ENCODE data around the gene SLC35F2. TPM values are rescaled to one million over a fixed set of nuclear protein-coding genes. Genes with fewer than 3 reads are reported as not detected.
A peak's percentile ranks its signal among the peaks of the same experiment; 100 is the strongest.

Gene SLC35F2
- total RNA-seq, 1 experiment from 2014 or later = 135 TPM

- Histone ChIP-seq H3K27ac (ENCODE audit: low read length) (no peak overlapping the region), H3K36me3 (ENCODE audit: insufficient read depth, low read length) (peaks cover 61% of the 10 kb centered on the region)
- DNase-seq = peak; percentile 96
Measured at GRCh38 chr11:107799218-107799859, 59.2 kb downstream of the SLC35F2 start.

DNA sequence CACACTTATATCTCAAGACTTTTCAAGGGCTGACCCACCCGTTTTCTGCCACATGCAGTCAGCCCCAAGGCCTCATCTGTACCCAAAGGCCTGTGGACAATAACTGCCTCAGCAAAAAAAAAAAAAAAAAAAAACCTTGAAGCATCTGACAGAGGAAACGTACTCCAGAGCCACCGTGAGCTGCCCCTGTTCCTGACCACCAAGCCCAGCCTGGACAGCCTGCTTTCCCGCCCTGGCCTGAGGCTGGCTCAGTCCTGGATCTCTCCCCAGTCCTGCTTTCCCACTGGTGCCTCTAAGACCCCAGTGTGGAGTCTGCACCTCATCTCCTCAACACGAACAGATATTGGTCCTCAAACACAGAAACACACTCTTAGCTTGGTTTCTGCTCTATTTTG lies 66.5 kb downstream of the SLC35F2 start:
- no peaks in the 10 kb centered on the region for H3K27me3 ChIP-seq (ENCODE audit: low read length)
- no peaks in the 10 kb centered on the region for H3K4me1 ChIP-seq (ENCODE audit: low read length)
- no peak for DNase-seq
- no peaks in the 10 kb centered on the region for H4K20me1 ChIP-seq (ENCODE audit: insufficient read depth, low read depth, low read length)
- H3K36me3 ChIP-seq (ENCODE audit: insufficient read depth, low read length) = peaks cover 41% of the 10 kb centered on the region
- no peaks in the 10 kb centered on the region for H3K9me2 ChIP-seq (replicated peaks; ENCODE audit: insufficient read depth, low read length)
- H3K79me2 ChIP-seq (ENCODE audit: low read length) = peaks cover 19% of the 10 kb centered on the region
- no peaks in the 10 kb centered on the region for H3K9me3 ChIP-seq (ENCODE audit: low read length)
- no peak overlapping the region for H3K9ac ChIP-seq (ENCODE audit: low read length)
- no peak overlapping the region for H3K4me2 ChIP-seq (ENCODE audit: low read depth, low read length, poor library complexity, severe bottlenecking)
- no peak overlapping the region for H3K4me3 ChIP-seq (ENCODE audit: low read length)
- no peak overlapping the region for H2AFZ ChIP-seq (ENCODE audit: low read length)
- no peak overlapping the region for H3K27ac ChIP-seq (ENCODE audit: low read length)

More at GRCh38 chr11:107799218-107799859, 59.2 kb downstream of the SLC35F2 start:
- Histone ChIP-seq H3K9me3 (ENCODE audit: low read length) (no peaks in the 10 kb centered on the region), H3K4me2 (ENCODE audit: low read depth, low read length, poor library complexity, severe bottlenecking) (no peak overlapping the region), H4K20me1 (ENCODE audit: insufficient read depth, low read depth, low read length) (no peaks in the 10 kb centered on the region), H3K27me3 (ENCODE audit: low read length) (no peaks in the 10 kb centered on the region), H3K9me2 (replicated peaks; ENCODE audit: insufficient read depth, low read length) (no peaks in the 10 kb centered on the region), H3K4me3 (ENCODE audit: low read length) (no peak overlapping the region), H3K9ac (ENCODE audit: low read length) (no peak overlapping the region), H3K4me1 (ENCODE audit: low read length) (no peaks in the 10 kb centered on the region), H3K79me2 (ENCODE audit: low read length) (peaks cover 38% of the 10 kb centered on the region), H2AFZ (ENCODE audit: low read length) (no peak overlapping the region)

- Histone ChIP-seq H3K27ac (ENCODE audit: low read length) (no peak overlapping the region), H3K36me3 (ENCODE audit: insufficient read depth, low read length) (peaks cover 36% of the 10 kb centered on the region)
Measured at GRCh38 chr11:107791343-107792048, 67.1 kb downstream of the SLC35F2 start.

DNA sequence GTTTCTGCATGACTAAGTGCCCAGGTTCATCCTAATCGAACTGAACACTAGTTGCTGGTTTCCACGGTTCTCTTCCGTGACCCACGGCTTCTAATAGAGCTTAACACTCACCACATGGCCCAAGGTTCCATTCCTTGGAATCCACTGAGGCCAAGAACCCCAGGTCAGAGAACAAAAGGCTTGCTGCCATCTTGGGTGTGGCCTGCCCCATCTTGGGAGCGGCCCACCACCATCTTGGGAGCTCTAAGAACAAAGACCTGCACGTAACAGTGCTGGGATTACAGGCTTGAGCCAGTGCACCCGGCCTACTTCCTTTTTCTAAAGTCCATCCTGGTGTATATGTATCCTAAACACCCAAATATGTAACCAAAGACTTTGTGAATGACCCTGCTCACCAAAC lies 68.8 kb downstream of the SLC35F2 start:
- Histone ChIP-seq H3K4me1 (ENCODE audit: low read length) (no peaks in the 10 kb centered on the region), H3K9me3 (ENCODE audit: low read length) (no peaks in the 10 kb centered on the region), H3K79me2 (ENCODE audit: low read length) (no peaks in the 10 kb centered on the region), H3K27ac (ENCODE audit: low read length) (no peak overlapping the region), H3K36me3 (ENCODE audit: insufficient read depth, low read length) (peaks cover 21% of the 10 kb centered on the region), H3K4me3 (ENCODE audit: low read length) (no peak overlapping the region), H3K9ac (ENCODE audit: low read length) (no peak overlapping the region), H3K9me2 (replicated peaks; ENCODE audit: insufficient read depth, low read length) (no peaks in the 10 kb centered on the region), H4K20me1 (ENCODE audit: insufficient read depth, low read depth, low read length) (no peaks in the 10 kb centered on the region), H3K4me2 (ENCODE audit: low read depth, low read length, poor library complexity, severe bottlenecking) (no peak overlapping the region), H2AFZ (ENCODE audit: low read length) (no peak overlapping the region), H3K27me3 (ENCODE audit: low read length) (no peaks in the 10 kb centered on the region)
- DNase-seq = no peak

More at GRCh38 chr11:107791343-107792048, 67.1 kb downstream of the SLC35F2 start:
- H3K79me2 ChIP-seq (ENCODE audit: low read length) = peaks cover 13% of the 10 kb centered on the region
- no peak overlapping the region for H3K9ac ChIP-seq (ENCODE audit: low read length)
- H3K27me3 ChIP-seq (ENCODE audit: low read length) = no peaks in the 10 kb centered on the region
- no peak overlapping the region for H2AFZ ChIP-seq (ENCODE audit: low read length)
- H3K9me2 ChIP-seq (replicated peaks; ENCODE audit: insufficient read depth, low read length) = no peaks in the 10 kb centered on the region
- no peak overlapping the region for H3K4me3 ChIP-seq (ENCODE audit: low read length)
- no peaks in the 10 kb centered on the region for H3K9me3 ChIP-seq (ENCODE audit: low read length)
- no peaks in the 10 kb centered on the region for H3K4me1 ChIP-seq (ENCODE audit: low read length)
- H4K20me1 ChIP-seq (ENCODE audit: insufficient read depth, low read depth, low read length) = no peaks in the 10 kb centered on the region
- H3K4me2 ChIP-seq (ENCODE audit: low read depth, low read length, poor library complexity, severe bottlenecking) = no peak overlapping the region
- no peak for DNase-seq

GRCh38 chr11:107787733-107788132 lies 70.9 kb downstream of the SLC35F2 start:
- H3K79me2 ChIP-seq (ENCODE audit: low read length) = no peaks in the 10 kb centered on the region
- H4K20me1 ChIP-seq (ENCODE audit: insufficient read depth, low read depth, low read length) = no peaks in the 10 kb centered on the region
- H3K9ac ChIP-seq (ENCODE audit: low read length) = no peak overlapping the region
- no peaks in the 10 kb centered on the region for H3K27me3 ChIP-seq (ENCODE audit: low read length)
- no peak overlapping the region for H2AFZ ChIP-seq (ENCODE audit: low read length)
- DNase-seq = no peak
- H3K4me3 ChIP-seq (ENCODE audit: low read length) = no peak overlapping the region
- no peak overlapping the region for H3K27ac ChIP-seq (ENCODE audit: low read length)
- H3K9me3 ChIP-seq (ENCODE audit: low read length) = no peaks in the 10 kb centered on the region
- no peaks in the 10 kb centered on the region for H3K9me2 ChIP-seq (replicated peaks; ENCODE audit: insufficient read depth, low read length)
- H3K4me2 ChIP-seq (ENCODE audit: low read depth, low read length, poor library complexity, severe bottlenecking) = no peak overlapping the region
- H3K36me3 ChIP-seq (ENCODE audit: insufficient read depth, low read length) = peaks cover 6% of the 10 kb centered on the region; the same call in 1 of the 2 replicates
- H3K4me1 ChIP-seq (ENCODE audit: low read length) = no peaks in the 10 kb centered on the region

GRCh38 chr11:107785401-107785800 lies 73.2 kb downstream of the SLC35F2 start:
- Histone ChIP-seq H3K27ac (ENCODE audit: low read length) (no peak overlapping the region), H3K9me2 (replicated peaks; ENCODE audit: insufficient read depth, low read length) (no peaks in the 10 kb centered on the region), H4K20me1 (ENCODE audit: insufficient read depth, low read depth, low read length) (no peaks in the 10 kb centered on the region), H3K9me3 (ENCODE audit: low read length) (no peaks in the 10 kb centered on the region), H3K9ac (ENCODE audit: low read length) (no peak overlapping the region), H3K79me2 (ENCODE audit: low read length) (no peaks in the 10 kb centered on the region), H2AFZ (ENCODE audit: low read length) (no peak overlapping the region), H3K4me2 (ENCODE audit: low read depth, low read length, poor library complexity, severe bottlenecking) (no peak overlapping the region), H3K36me3 (ENCODE audit: insufficient read depth, low read length) (no peaks in the 10 kb centered on the region), H3K4me1 (ENCODE audit: low read length) (no peaks in the 10 kb centered on the region), H3K4me3 (ENCODE audit: low read length) (no peak overlapping the region), H3K27me3 (ENCODE audit: low read length) (no peaks in the 10 kb centered on the region)
- DNase-seq = no peak

DNA sequence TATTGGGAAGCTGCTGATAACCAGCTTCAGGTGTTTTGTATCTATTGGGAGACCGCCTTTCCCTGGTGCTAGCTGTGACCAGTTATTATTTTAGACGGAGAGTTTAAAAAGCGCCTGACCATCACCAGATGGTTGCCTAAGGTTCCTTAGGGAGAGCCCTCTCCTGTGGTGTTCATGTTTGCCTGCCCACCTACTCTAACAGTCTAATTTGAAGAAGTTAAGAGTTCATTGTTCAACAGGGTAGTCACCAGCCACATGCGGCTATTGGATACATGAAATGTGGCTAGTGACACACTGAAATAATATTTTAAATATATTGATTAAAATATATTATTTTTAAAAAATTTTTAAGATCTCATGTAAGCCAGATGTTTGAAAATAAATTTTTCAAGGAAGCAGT lies 75.5 kb downstream of the SLC35F2 start:
- Histone ChIP-seq H3K9me2 (replicated peaks; ENCODE audit: insufficient read depth, low read length) (no peaks in the 10 kb centered on the region), H2AFZ (ENCODE audit: low read length) (no peak overlapping the region), H3K27ac (ENCODE audit: low read length) (no peak overlapping the region), H3K4me1 (ENCODE audit: low read length) (no peaks in the 10 kb centered on the region), H3K9ac (ENCODE audit: low read length) (no peak overlapping the region), H3K4me3 (ENCODE audit: low read length) (no peak overlapping the region), H3K36me3 (ENCODE audit: insufficient read depth, low read length) (no peaks in the 10 kb centered on the region), H4K20me1 (ENCODE audit: insufficient read depth, low read depth, low read length) (no peaks in the 10 kb centered on the region), H3K4me2 (ENCODE audit: low read depth, low read length, poor library complexity, severe bottlenecking) (no peak overlapping the region), H3K9me3 (ENCODE audit: low read length) (no peaks in the 10 kb centered on the region), H3K79me2 (ENCODE audit: low read length) (no peaks in the 10 kb centered on the region), H3K27me3 (ENCODE audit: low read length) (no peaks in the 10 kb centered on the region)
- no peak for DNase-seq

- no peak overlapping the region for H3K9ac ChIP-seq (ENCODE audit: low read length)
- H3K27me3 ChIP-seq (ENCODE audit: low read length) = no peaks in the 10 kb centered on the region
- no peak overlapping the region for H3K27ac ChIP-seq (ENCODE audit: low read length)
- H3K9me2 ChIP-seq (replicated peaks; ENCODE audit: insufficient read depth, low read length) = no peaks in the 10 kb centered on the region
- H3K4me1 ChIP-seq (ENCODE audit: low read length) = no peaks in the 10 kb centered on the region
- DNase-seq = no peak
- H3K36me3 ChIP-seq (ENCODE audit: insufficient read depth, low read length) = no peaks in the 10 kb centered on the region
- H3K79me2 ChIP-seq (ENCODE audit: low read length) = no peaks in the 10 kb centered on the region
- no peak overlapping the region for H3K4me2 ChIP-seq (ENCODE audit: low read depth, low read length, poor library complexity, severe bottlenecking)
- no peaks in the 10 kb centered on the region for H3K9me3 ChIP-seq (ENCODE audit: low read length)
- H3K4me3 ChIP-seq (ENCODE audit: low read length) = no peak overlapping the region
- H2AFZ ChIP-seq (ENCODE audit: low read length) = no peak overlapping the region
- no peaks in the 10 kb centered on the region for H4K20me1 ChIP-seq (ENCODE audit: insufficient read depth, low read depth, low read length)
Measured at GRCh38 chr11:107780775-107781174, 77.8 kb downstream of the SLC35F2 start.
